Keratinocyte (primary cell): ENCODE measurements around the gene EMX2. TPM values are rescaled to one million over a fixed set of nuclear protein-coding genes. Genes with fewer than 3 reads are reported as not detected.
"Not testable (repeated sequence)": the region's sequence is repeated elsewhere in the genome, so short reads cannot be mapped to it uniquely, and the experiment has no call there.

Experiments
- DNase-seq: peaks from one replicate; pipeline ENCODE4 v3.0.0-alpha.2; 2011; ENCODE audit warnings: low read depth, missing footprints, low spot score
- FAIRE-seq: peaks from 2 replicates; lab custom pipeline; 2011; peaks lifted over from hg19 to GRCh38; lab: Jason Lieb, UNC
- H2AFZ ChIP-seq: 2 replicates; pipeline ENCODE4 v1.6.0; 2012; ENCODE audit warnings: low read length, control low read depth, inconsistent platforms; ENCODE audit not compliant: control insufficient read depth
- H3K27ac ChIP-seq: 2 replicates; pipeline ENCODE4 v1.5.1; 2011; ENCODE audit warnings: low read length; ENCODE audit not compliant: control insufficient read depth, insufficient read depth
- H3K27me3 ChIP-seq: 3 replicates; pipeline ENCODE4 v1.6.0; 2011; ENCODE audit warnings: low read length; ENCODE audit not compliant: control insufficient read depth, insufficient read depth; ENCODE audit errors: extremely low read depth
- H3K36me3 ChIP-seq, 2 experiments: 2 replicates in 1 of 2; 3 replicates in 1 of 2; pipeline ENCODE4 v1.5.1; 2011; ENCODE audit warnings: low read length in 2 of 2, mild to moderate bottlenecking in 1 of 2; ENCODE audit not compliant: control insufficient read depth in 2 of 2, insufficient read depth in 2 of 2; ENCODE audit errors: extremely low read depth in 1 of 2
- H3K4me1 ChIP-seq: 3 replicates; pipeline ENCODE4 v1.5.1; 2011; ENCODE audit warnings: low read length; ENCODE audit not compliant: control insufficient read depth, insufficient read depth; ENCODE audit errors: extremely low read depth
- H3K4me2 ChIP-seq: 3 replicates; pipeline ENCODE4 v1.6.0; 2011; ENCODE audit warnings: low read depth, low read length; ENCODE audit not compliant: control insufficient read depth, insufficient read depth; ENCODE audit errors: extremely low read depth
- H3K4me3 ChIP-seq, 3 experiments: fragments of 200-600 bp in 1 of 3; sonication (generic) in 1 of 3; 2 replicates in 2 of 3; 3 replicates in 1 of 3; pipeline ENCODE4 v1.5.1; 2011 to 2016; ENCODE audit warnings: low read length in 3 of 3, mild to moderate bottlenecking in 3 of 3, control low read depth in 2 of 3, inconsistent platforms in 1 of 3, low read depth in 1 of 3, mixed read lengths in 1 of 3, mixed run types in 1 of 3, moderate library complexity in 1 of 3; ENCODE audit not compliant: control insufficient read depth in 2 of 3, insufficient read depth in 2 of 3; ENCODE audit errors: extremely low read depth in 1 of 3
- H3K79me2 ChIP-seq: 2 replicates; pipeline ENCODE4 v1.6.0; 2012; ENCODE audit warnings: low read length; ENCODE audit not compliant: control insufficient read depth, insufficient read depth
- H3K9ac ChIP-seq: 3 replicates; pipeline ENCODE4 v1.6.0; 2011; ENCODE audit warnings: low read length; ENCODE audit not compliant: control insufficient read depth, insufficient read depth; ENCODE audit errors: extremely low read depth
- H3K9me1 ChIP-seq: 3 replicates; pipeline ENCODE4 v1.6.0; 2011; ENCODE audit warnings: low read length; ENCODE audit not compliant: control insufficient read depth, insufficient read depth; ENCODE audit errors: extremely low read depth
- H3K9me3 ChIP-seq: 2 replicates; pipeline ENCODE4 v1.5.1; 2012; ENCODE audit warnings: low read depth, low read length; ENCODE audit not compliant: control insufficient read depth
- H4K20me1 ChIP-seq: 3 replicates; pipeline ENCODE4 v1.6.0; 2011; ENCODE audit warnings: low read length; ENCODE audit not compliant: control insufficient read depth, insufficient read depth; ENCODE audit errors: extremely low read depth
- CTCF ChIP-seq, 3 experiments: IDR thresholded peaks in 1 of 3; conservative IDR thresholded peaks in 1 of 3; optimal IDR thresholded peaks in 1 of 3; 2 replicates in 2 of 3; 3 replicates in 1 of 3; pipeline versions ENCODE3 to v1.5.1; 2011; ENCODE audit warnings: low read length in 3 of 3, mild to moderate bottlenecking in 3 of 3, moderate library complexity in 2 of 3, control low read depth in 1 of 3, inconsistent platforms in 1 of 3; ENCODE audit not compliant: insufficient read depth in 2 of 3; ENCODE audit errors: extremely low read depth in 1 of 3
- EZH2 ChIP-seq: IDR thresholded peaks from one replicate; pipeline ENCODE4 v1.6.1; 2012; ENCODE audit warnings: inconsistent platforms, mild to moderate bottlenecking, low read length, moderate library complexity
- dilution Hi-C: fragments of 300-500 bp; cut with MboI; formaldehyde crosslinking; loops from one replicate; pipeline ENCODE4 v1.7.0; 2020; ENCODE audit warnings: low sequenced_read_pairs; ENCODE audit not compliant: extremely low pct_ligation_motif_present
- polyA plus RNA-seq, 5 experiments: library from polyadenylated mRNA; depleted of rRNA in 3 of 5; stranded (reverse) in 3 of 5; stranded (forward) in 1 of 5; unstranded in 1 of 5; fragments of >200 nt; gene quantifications; 1 replicate in 1 of 5; 2 replicates in 3 of 5; 3 replicates in 1 of 5; pipeline versions ENCODE4 v1.2.1 to v1.2.3, GENCODE V29; 2011 to 2012; ENCODE audit warnings: missing spikeins in 2 of 5, low read depth in 1 of 5, low replicate concordance in 1 of 5

Gene EMX2
- polyA plus RNA-seq, 1 donor (not counting 4 experiments of a cell fraction or from before 2014, with no cell fraction given) = 2.8 TPM

- DNase-seq (no peak), FAIRE-seq (no peak)
- Histone ChIP-seq H3K4me3 (no peak overlapping the region), H3K4me2 (no peak overlapping the region), H3K9me1 (no peaks in the 10 kb centered on the region), H3K27ac (no peak overlapping the region), H4K20me1 (no peaks in the 10 kb centered on the region), H2AFZ (no peak overlapping the region), H3K9ac (no peak overlapping the region), H3K9me3 (no peaks in the 10 kb centered on the region), H3K36me3 (no peaks in the 10 kb centered on the region), H3K4me1 (no peaks in the 10 kb centered on the region), H3K79me2 (no peaks in the 10 kb centered on the region), H3K27me3 (peaks cover 12% of the 10 kb centered on the region)
- dilution Hi-C loops = no loop called here
- no peak for TF ChIP-seq CTCF (optimal IDR thresholded peaks at IDR 0.05 in 1 of 3, IDR thresholded peaks at IDR 0.05 in 1 of 3, conservative IDR thresholded peaks at IDR 0.05 in 1 of 3; ENCODE audit: extremely low read depth in 1 of 3, insufficient read depth in 2 of 3, low read length in 3 of 3)
- no peak for TF ChIP-seq EZH2
These were observed 36.5 kb downstream of the EMX2 start for GRCh38 chr10:117578999-117579590.

GRCh38 chr10:117581961-117582360, 39.4 kb downstream of the EMX2 start:
- Histone ChIP-seq H3K27ac (no peak overlapping the region), H3K9me1 (no peaks in the 10 kb centered on the region), H3K4me1 (no peaks in the 10 kb centered on the region), H2AFZ (no peak overlapping the region), H4K20me1 (no peaks in the 10 kb centered on the region), H3K4me3 (no peak overlapping the region), H3K36me3 (no peaks in the 10 kb centered on the region), H3K27me3 (no peaks in the 10 kb centered on the region), H3K9me3 (no peaks in the 10 kb centered on the region), H3K4me2 (no peak overlapping the region), H3K9ac (no peak overlapping the region), H3K79me2 (no peaks in the 10 kb centered on the region)
- DNase-seq = no peak
- dilution Hi-C loops = no loop called here
- TF ChIP-seq EZH2 (no peak), CTCF (optimal IDR thresholded peaks at IDR 0.05 in 1 of 3, IDR thresholded peaks at IDR 0.05 in 1 of 3, conservative IDR thresholded peaks at IDR 0.05 in 1 of 3; ENCODE audit: extremely low read depth in 1 of 3, insufficient read depth in 2 of 3, low read length in 3 of 3) (no peak)
- FAIRE-seq = no peak

GRCh38 chr10:117584831-117585230, 42.3 kb downstream of the EMX2 start:
- DNase-seq, H4K20me1 ChIP-seq, H3K4me3 ChIP-seq, H3K27me3 ChIP-seq, H2AFZ ChIP-seq, FAIRE-seq, H3K36me3 ChIP-seq, H3K9me1 ChIP-seq, H3K27ac ChIP-seq, H3K4me2 ChIP-seq, H3K4me1 ChIP-seq, H3K9ac ChIP-seq, dilution Hi-C loops, H3K9me3 ChIP-seq, H3K79me2 ChIP-seq: not testable (repeated sequence)
